GM18870 (cell line): ENCODE results near the gene TSN.
"Not testable (repeated sequence)": the region's sequence is repeated elsewhere in the genome, so short reads cannot be mapped to it uniquely, and the experiment has no call there.

Source experiments
- ATAC-seq: cut with Tn5 transposase; IDR thresholded peaks from one replicate; pipeline ENCODE4 v1.9.1; 2021; ENCODE audit warnings: moderate library complexity; ENCODE audit not compliant: unreplicated experiment

Gene TSN

DNA sequence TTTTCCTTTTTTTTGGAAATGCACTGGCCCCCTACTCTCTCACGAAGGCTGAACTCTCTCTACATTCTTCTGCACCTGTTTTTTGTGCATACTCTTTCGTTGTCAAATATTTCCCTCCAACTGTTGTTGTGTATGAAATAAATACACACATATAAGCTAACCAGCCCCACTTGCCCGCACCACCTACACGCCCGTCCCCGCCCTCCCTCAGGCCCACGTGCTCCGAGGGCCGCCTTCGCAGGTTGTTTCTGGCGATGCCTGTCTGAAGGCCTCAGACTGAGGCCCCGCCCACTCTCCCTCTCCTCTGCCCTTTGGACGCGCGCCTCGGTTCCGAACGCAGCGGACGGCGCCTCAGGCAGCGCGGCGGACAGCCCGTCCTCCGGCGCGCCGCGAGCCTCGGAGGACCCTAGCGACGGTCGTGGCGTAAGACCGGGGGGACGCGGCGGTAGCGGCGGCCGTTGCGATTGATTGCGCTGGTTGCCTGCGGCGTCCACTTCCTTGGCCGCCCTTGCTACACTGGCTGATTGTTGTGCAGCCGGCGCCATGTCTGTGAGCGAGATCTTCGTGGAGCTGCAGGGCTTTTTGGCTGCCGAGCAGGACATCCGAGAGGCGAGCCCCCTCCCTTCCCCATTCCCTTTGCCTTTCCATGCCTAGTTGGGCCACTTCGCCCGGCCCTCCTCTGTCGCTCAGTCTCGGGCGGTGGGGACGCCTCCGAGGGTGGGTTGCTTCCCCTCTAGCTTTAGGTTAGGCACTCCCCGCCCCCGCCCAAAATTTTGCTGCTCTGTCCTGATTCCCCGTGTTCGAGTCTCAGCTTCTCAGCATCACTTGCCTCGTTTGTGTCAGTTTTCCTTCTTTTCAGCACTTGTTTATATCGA is at the start of gene TSN:
Gene TSN (plus strand): TSS at position 415 of the 875 bp plus-strand sequence. CDS start 129 bp downstream, at position 544.
- ATAC-seq = peak; percentile 98

- no peak for ATAC-seq
These were observed 49.5 kb upstream of the TSN start for GRCh38 chr2:121705958-121706357.

GRCh38 chr2:121707344-121707919 is 48.0 kb upstream of the TSN start:
- ATAC-seq = no peak

- no peak for ATAC-seq
These were observed 47.5 kb upstream of the TSN start for GRCh38 chr2:121707920-121708361.

- ATAC-seq = no peak
These were observed 45.5 kb upstream of the TSN start for GRCh38 chr2:121709776-121710469.

DNA sequence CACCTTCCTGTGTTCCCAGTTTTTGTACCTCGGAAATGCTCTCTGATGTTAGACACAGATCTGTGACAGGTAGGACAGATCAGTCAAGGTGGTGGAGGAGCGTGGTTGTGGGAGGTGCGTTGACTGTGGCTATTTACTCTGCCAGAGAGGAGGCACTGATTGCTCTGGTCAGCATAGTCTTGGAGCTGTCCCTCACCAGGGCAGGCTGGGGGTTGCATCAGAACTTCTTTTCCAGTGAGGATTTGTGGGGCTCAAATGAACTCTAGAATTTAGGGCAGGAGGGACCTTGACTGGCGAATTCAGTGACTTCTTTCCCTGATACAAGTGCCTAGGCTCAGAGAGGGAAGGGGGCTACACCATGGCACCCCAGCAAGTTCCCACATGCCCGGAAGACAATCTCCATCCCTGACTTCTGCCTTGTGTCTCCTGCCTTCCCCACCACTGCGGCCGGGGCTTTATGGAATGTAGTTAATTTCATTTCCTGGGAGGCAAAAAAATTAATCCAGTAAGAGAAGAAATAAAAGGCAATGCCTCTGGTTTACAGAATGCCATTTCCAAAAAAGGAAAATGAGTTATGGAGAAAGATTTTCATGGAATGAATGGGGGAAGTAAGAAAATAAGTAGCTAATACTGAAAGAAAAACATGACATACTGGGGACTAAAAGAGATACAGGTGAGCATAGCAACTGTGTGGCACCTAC is 44.8 kb upstream of the TSN start:
- ATAC-seq = no peak

DNA sequence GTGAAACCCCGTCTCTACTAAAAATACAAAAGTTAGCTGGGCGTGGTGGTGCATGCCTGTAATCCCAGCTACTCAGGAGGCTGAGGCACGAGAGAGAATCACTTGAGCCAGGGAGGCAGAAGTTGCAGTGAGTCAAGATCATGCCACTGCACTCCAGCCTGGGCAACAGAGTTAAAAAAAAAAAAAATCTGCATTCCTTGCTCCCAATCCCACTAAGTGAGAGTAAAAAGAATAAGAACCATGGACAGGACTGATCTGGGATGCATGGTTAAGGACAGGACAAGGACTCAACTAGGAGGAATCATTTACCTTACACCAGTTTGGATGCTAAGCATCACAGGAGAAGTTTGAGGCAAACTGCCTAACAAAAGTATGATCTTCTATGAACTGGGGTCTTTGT is 44.0 kb upstream of the TSN start:
- not testable (repeated sequence) for ATAC-seq

GRCh38 chr2:121716126-121716525 is 39.3 kb upstream of the TSN start:
- no peak for ATAC-seq

DNA sequence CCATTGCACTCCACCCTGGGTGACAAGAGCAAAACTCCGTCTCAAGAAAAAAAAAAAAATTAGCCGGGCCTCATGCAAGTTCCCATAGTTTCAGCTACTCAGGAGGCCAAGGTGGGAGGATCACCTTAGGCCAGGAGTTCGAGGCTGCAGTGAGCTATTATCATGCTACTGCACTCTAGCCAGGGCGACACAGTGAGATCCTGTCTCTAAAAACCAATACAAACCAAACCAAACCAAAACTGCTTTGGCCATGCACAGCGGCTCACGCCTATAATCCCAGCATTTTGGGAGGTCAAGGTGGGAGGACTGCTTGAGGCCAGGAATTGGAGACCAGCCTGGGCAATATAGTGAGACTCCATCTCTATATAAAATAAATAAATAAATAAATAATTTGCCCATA is 37.9 kb upstream of the TSN start:
- ATAC-seq = no peak

- ATAC-seq = no peak
These were observed 33.5 kb upstream of the TSN start for GRCh38 chr2:121721926-121722325.

DNA sequence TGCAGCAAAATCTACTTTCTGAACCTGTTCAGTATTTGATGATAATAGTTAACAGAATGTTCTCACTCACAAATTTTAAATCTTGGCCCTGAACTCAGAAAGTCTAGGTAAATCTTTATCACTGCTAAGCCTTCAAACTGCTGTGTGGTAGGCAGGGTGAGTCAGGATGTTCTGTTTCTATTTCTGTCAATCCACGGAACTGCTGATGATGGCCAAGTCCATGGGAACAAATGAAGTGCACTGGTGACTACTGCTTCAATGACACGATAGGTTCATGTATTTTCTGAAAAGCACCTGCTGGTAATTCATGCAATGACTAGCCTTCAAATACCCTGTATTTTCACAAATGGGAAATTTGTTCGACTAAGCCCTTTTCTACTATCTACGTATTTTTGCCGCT is 33.0 kb upstream of the TSN start:
- ATAC-seq = no peak

DNA sequence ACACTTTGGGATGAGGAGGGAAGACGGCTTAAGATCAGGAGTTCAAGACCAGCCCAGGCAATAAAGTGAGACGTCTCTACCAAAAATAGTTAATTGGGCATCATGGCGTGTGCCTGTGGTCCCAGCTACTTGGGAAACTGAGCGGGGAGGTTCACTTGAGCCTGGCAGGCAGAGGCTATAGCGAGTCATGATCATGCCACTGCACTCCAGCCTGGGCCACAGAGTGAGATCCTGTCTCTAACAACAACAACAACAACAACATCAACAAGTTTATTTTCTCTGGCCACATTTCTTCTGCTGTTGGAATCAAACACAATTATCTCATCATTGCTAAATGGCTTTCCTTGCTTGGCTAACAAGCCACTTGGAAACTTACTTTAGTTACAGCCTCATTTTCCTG is 32.1 kb upstream of the TSN start:
- ATAC-seq = no peak

- ATAC-seq = no peak
These were observed 28.1 kb upstream of the TSN start for GRCh38 chr2:121727332-121727731.

GRCh38 chr2:121727950-121728349 is 27.5 kb upstream of the TSN start:
- ATAC-seq = no peak

- ATAC-seq = no peak
These were observed 24.1 kb upstream of the TSN start for GRCh38 chr2:121731366-121731765.

GRCh38 chr2:121734544-121734943 is 20.9 kb upstream of the TSN start:
- ATAC-seq = not testable (repeated sequence)

- ATAC-seq = no peak
These were observed 19.9 kb upstream of the TSN start for GRCh38 chr2:121735518-121736074.

GRCh38 chr2:121736140-121736461 is 19.4 kb upstream of the TSN start:
- ATAC-seq = no peak

DNA sequence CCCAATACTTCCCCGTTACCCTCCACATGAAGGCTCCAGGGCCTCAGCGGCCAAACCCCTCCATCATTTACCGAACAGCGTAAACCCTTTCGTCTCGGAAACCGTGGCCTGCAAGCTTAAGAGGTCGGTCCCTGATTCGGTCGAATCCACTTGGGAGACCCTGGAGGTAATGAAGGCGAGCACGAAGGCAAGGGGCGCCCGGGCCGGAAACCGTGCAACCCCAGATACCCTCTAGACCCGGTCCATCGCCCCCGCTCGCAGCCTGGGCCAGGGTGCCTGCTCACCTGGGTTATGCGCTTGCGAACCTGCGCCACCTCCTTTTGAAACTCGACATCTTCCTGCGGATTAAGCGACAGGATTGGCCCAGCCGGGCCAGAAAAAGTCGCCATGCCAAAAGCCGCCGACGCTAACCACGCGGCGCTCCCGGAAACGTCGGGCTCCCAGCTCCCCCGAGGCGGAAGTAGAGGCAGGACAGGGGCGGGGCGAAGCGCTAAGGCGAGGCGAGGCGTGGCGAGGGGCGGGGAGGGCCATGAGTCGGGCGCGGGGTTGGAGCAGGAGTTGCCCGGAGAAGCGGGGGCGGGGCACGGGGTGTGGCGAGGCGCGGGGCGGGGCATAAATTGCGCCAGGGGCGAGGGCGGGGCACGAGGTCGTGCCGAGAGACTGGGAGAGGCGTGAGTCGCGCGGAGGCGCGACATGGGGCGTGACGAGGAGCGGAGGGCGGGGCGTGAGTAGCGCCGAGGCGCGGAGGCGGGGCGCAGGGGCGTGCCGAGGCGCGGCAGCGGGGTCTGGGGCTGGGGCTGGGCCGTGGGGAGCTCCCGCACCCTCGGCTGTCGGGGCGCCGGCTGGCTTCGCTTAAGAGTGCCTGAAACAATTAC is 18.8 kb upstream of the TSN start, which contains the start of gene NIFK:
Gene NIFK (minus strand): TSS at position 414 of the 875 bp plus-strand sequence. CDS start 25 bp downstream, at position 389.
- peak; percentile 78 for ATAC-seq

DNA sequence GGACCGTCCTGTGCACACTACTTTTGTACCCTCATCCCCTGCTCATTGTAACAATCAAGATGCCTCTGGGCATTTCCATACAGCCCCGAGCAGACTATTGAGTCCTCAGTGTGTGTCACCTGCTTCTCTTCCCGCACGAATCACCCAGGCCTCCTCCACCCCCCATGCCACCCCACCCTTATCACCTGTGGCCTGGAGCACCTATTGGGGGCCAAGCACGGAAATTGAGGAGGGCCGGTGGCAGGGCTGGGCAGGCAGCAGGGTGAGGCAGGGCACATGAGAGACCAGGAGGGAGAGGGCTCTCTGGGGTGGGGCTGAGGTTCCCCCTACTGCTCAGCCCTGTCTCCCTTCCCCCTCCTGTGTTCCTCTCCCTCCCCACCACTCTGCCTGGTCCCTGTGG is 14.5 kb upstream of the TSN start:
- no peak for ATAC-seq
